ENCODE measurements around the gene LRP3.

Gene LRP3

GRCh38 chr19:33240181-33240771 is 46.1 kb downstream of the LRP3 start:
- DNase-seq, result no peak

DNA sequence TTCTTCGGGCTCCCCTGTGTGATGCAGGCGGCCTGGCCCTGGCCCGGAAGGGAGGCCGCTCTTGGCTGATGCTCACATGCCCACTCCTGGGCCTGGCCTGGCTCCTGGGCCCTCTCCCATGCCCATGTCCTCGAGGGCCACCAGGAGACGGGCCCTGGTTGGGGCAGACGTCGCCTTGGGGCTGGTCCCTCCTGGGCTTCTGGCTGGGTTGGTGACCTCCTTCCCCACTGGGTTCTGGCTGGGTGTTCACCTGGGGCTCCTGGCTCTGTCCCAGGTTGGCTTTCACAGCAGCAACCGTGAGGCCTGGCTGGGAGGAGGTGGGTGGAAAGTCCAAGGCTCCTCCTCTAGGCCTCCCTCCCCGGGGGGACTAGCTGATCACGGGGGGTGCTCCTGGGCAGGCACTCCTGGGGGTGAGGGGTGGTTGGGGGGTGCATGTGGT is 47.0 kb downstream of the LRP3 start:
- no peak for DNase-seq

- DNase-seq, result no peak
These were observed 47.5 kb downstream of the LRP3 start for GRCh38 chr19:33241530-33242101.

- DNase-seq, result no peak
These were observed 48.0 kb downstream of the LRP3 start for GRCh38 chr19:33242131-33242530.

GRCh38 chr19:33242911-33243310 is 48.8 kb downstream of the LRP3 start:
- DNase-seq, result no peak

DNA sequence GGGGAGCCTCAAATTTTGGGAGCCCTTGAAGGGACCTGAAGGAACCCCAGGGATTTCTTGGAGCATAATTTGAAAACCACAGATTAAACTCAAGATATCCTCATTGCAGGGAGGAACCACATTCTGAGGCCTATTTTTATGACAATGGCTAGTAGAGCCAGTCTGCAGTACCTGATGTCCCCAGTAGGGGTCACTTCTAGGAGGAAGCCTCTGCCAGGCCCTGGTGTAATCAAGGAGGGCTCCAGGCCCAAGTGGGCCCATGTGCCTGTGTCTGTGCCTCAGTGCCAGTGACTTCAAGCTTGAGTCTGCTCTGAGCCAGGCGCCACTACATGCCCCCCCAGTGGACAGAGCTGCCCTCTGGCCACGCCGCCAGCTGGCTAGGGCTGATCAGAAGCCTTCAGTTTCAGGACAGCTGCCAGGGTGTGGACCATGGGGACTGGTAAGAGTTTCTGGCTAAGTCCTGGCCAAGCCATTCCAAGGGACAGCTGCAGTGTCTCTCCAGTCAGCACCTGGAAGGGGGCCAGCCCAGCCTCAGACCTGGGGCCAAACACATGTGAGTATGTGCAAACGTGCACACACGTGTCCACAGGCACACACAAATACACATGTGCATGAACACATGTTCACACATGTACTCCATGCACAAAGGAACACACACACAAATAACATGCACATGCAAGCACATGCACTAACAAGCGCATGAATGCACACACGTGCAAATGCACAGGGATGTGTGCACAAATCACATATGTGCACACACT is 52.0 kb downstream of the LRP3 start:
- DNase-seq, result no peak

DNA sequence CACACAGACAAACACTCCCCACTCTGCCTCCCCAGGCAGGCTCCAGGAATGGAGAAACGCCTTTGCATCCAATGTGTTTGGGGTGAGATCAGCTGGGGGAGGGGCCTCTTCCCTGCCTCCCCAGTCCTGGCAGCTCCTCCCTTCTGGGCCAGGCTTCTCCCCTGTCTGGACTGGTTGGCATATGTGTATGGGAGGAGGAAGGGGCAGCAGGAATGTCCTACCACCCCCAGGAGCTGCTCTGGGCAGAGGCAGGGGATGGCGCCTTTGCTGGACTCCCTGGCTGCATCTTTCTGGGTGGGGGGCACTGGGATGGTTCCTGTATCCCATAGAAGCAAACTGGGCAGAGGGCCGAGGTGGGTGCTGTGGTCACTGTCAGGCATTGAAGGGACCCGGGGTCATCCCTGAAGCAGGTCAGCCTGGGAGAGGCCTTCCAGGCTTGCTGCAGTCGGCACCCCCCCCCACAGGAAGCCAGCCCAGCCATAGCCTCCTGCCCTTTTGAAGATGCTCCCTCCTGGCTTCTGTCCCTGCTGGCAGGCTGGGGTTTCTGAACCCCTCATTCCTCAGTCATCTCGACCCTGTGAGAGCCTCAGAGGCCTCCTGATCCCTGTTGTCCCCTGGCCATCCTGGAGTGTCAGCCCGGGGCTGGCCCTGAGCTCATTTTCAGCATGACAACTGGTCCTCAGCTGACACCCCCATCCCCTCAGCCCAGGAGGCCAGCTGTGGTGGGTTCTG is 52.7 kb downstream of the LRP3 start:
- no peak for DNase-seq

GRCh38 chr19:33247441-33247819 is 53.3 kb downstream of the LRP3 start:
- no peak for DNase-seq

DNA sequence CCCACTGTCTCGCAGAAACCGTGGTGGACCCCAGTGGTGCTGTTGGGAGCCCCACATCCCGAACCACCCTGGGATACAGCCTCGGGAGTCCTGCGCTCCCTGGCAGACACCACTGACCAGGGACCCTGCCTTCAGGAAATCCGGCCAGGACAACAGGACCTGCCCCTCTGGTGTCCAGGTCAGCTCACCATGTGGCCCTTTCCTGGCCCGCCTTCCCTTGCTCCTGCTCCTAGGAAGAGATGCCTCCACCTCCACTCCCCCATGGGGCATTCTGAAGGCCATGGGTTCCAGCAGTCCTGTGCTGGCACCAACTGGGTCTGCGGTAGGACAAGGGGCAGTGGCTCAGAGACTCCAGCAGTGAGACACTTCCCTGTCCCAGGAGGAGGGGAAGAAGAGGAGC is 54.0 kb downstream of the LRP3 start:
- DNase-seq, result no peak

GRCh38 chr19:33248553-33248953 is 54.4 kb downstream of the LRP3 start:
- no peak for DNase-seq

GRCh38 chr19:33248954-33249613 is 55.0 kb downstream of the LRP3 start:
- DNase-seq, result no peak

DNA sequence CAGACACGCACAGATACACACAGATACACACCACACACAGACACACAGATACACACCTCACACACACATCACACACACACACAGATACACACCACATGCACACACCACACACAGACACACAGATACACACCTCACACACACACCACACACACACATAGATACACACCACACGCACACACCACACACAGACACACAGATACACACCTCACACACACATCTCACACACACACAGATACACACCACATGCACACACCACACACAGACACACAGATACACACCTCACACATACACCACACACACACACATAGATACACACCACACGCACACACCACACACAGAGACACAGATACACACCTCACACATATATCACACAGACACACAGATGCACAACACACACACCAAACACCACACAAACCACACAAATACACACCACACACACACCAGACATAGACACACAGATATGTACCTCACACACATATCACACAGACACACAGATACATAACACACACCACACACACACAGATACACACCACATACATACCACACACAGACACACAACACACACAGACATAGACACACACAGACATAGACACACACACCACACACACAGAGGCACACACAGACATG is 55.7 kb downstream of the LRP3 start:
- no peak for DNase-seq

GRCh38 chr19:33250500-33250899 is 56.4 kb downstream of the LRP3 start:
- no peak for DNase-seq

DNA sequence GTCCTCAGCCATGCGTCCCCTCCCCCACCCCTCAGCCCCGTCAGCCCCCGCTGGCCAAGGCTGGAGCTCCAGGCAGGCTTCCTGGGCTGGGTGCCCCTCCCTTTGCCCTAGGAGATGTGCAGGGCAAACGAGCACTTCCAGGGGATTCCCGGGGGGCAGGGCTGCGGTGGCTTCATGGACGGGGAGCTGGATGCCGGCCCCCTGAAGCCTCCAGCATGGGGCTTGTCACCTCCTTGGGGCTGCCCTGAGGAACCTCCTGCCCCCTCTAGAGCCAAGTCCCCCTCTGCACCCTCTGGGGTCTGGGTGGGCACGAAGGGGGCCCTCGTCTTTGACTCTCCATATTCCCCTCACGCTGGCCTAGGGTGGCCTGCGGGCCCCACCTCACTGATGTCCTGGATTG is 56.9 kb downstream of the LRP3 start:
- no peak for DNase-seq

GRCh38 chr19:33251526-33252090 is 57.5 kb downstream of the LRP3 start:
- DNase-seq, result no peak

GRCh38 chr19:33252418-33252962 is 58.4 kb downstream of the LRP3 start:
- DNase-seq, result no peak

DNA sequence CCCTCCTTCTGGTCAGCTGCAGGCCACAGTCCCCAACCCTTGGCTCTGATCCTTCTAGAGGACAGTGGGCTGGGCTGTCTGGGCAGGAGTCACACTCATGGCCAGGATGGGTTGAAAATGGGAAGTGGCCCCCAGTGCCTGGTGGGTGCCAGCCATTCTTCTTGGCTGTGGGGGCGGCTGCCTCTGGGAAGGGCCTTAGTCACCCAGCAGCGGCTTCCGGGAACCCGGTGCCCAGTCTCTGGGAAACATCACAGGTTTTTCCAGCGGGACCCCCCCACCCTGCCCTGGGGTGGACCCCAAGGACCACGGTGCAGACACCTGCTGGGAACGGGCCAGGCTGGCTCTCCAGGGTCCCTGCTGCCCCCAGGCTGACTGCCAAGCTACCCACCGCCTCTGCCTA is 58.8 kb downstream of the LRP3 start:
- no peak for DNase-seq

- no peak for DNase-seq
These were observed 60.2 kb downstream of the LRP3 start for GRCh38 chr19:33254245-33254824.

DNA sequence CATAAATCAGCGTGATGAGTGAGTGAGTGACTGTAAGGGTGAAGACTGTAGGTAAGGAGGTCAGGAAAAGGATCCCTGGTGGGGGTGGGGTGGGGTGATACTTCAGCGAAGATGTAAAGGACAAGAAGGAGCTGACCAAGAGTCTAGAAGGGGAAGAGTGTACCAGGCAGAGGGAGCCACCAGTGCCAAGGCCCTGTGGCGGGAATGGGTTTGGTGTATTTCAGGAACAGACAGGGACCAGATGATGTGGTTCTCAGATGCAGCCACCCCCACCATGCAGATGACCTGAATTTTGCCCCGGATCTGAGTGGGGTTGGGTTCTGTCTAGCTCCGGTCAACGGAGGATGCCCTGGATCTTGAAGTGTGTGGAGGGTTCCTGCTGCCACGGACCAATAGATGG is 61.7 kb downstream of the LRP3 start:
- DNase-seq, result no peak

- no peak for DNase-seq
These were observed 62.1 kb downstream of the LRP3 start for GRCh38 chr19:33256261-33256660.

- no peak for DNase-seq
These were observed 63.7 kb downstream of the LRP3 start for GRCh38 chr19:33257828-33258227.
